GM12864 (cell line): ENCODE measurements around the gene PRRG4.
A peak's percentile ranks its signal among the peaks of the same experiment; 100 is the strongest.

Experiments used
- DNase-seq: peaks from one replicate; pipeline ENCODE4 v3.0.0-alpha.2; 2011; ENCODE audit warnings: low read depth
- H3K4me3 ChIP-seq: 2 replicates; pipeline ENCODE4 v1.5.1; 2011; ENCODE audit warnings: mild to moderate bottlenecking, low read depth, low read length, control low read depth
- CTCF ChIP-seq: IDR thresholded peaks from 2 replicates; pipeline ENCODE4 v1.5.1; 2011; ENCODE audit warnings: low read depth, mild to moderate bottlenecking, moderate library complexity, low read length, control low read depth, inconsistent platforms; ENCODE audit errors: missing control alignments

PRRG4 gene

GRCh38 chr11:32894921-32895320 lies 65.2 kb downstream of the PRRG4 start:
- peak overlapping the region; percentile 95; the same call in 1 of the 2 replicates for H3K4me3 ChIP-seq
- DNase-seq: no peak
- TF ChIP-seq CTCF: no peak

GRCh38 chr11:32895471-32895870 lies 65.7 kb downstream of the PRRG4 start:
- no peak for DNase-seq
- TF ChIP-seq CTCF: no peak
- H3K4me3 ChIP-seq: no peak overlapping the region

DNA sequence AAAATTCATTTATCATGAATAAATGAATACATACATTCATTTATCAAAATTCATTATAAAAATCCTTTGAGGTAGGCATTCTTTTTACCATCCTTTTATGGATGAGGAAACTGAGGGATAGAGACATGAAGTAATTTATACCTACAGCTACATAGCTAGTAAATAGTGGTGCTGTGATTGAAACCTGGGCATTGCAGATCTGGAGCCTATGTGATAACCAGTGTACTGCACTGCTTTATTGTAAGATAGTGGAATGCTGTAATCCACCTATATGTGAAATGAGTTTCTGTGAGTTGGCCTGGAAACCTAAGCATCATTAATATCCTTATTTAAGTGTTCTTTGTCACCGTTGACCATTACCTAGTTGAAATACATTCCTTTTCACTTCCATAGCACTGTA lies 67.4 kb downstream of the PRRG4 start:
- no peak for TF ChIP-seq CTCF

DNA sequence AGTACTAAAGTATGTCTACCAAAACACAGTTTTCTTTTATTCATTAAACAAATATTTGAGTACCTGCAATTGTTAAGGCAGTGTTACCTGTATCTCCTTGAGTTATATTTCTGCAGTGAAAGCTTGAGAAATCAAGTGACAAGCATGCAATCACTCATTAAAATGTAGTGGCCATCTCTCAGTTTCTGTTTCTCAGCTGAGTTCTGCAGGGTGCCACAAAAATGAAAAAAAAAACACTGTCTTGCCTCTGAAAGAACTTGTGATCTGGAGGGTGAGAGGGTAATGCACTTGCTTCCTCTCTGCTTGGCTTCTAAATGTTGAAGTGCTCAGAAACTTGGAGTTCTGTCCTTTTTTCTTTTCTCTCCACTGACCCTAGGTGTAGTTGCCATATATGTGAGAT lies 69.7 kb downstream of the PRRG4 start:
- no peak for DNase-seq
- no peak overlapping the region for H3K4me3 ChIP-seq
- no peak for TF ChIP-seq CTCF

More for the DNA sequence above, 67.4 kb downstream of the PRRG4 start:
- no peak for DNase-seq
- no peak overlapping the region for H3K4me3 ChIP-seq

- DNase-seq: no peak
- no peak overlapping the region for H3K4me3 ChIP-seq
- TF ChIP-seq CTCF: no peak
Observed at GRCh38 chr11:32902089-32902665, 72.5 kb downstream of the PRRG4 start.

GRCh38 chr11:32905028-32905667 lies 75.4 kb downstream of the PRRG4 start:
- no peak for DNase-seq
- no peak overlapping the region for H3K4me3 ChIP-seq
- no peak for TF ChIP-seq CTCF
